Putamen (tissue), 1 donor: ENCODE data around the gene NEXN.

Experiments used
- DNase-seq: peaks from one replicate; pipeline ENCODE4 v3.0.0-alpha.2; 2016; ENCODE audit warnings: low spot score

NEXN gene

DNA sequence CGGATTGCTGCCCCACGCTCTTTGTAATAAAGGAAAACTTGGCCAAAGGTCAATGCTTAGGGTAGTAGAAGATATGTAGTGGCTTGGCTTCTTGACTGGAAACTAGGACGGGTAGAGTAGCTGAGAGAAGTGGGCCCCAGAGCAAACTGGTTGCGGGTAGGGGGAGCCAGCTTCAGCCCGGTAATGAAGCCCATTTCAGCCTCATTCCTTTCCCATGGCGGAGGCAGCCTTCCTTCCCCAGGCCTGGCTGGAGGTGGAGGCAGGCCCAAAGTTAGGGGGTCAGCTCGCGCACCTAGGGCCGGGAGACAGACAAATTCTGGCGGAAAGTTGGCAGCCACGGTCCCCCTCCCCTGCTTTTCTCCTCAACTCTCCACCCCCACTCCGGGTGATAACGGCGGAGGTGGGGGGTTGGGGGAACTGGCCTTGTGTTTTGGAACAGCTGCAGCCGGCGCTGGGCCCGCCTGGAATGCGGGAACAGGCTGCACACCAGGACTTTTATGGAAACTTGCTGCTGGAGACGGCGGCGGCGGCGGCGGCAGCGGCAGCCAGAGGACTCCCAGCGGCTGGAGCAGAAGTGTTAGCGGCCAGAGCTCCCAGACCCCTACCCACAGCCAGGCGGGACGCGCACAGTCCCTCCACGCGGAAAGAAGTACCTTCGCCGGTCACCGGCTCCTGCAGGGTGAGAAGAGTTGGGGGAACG, at the start of gene NEXN:
Gene NEXN (plus strand): TSS at position 544 of the 700 bp plus-strand sequence. CDS start 27,483 bp downstream, outside the sequence.
- DNase-seq: peak; percentile 16

DNA sequence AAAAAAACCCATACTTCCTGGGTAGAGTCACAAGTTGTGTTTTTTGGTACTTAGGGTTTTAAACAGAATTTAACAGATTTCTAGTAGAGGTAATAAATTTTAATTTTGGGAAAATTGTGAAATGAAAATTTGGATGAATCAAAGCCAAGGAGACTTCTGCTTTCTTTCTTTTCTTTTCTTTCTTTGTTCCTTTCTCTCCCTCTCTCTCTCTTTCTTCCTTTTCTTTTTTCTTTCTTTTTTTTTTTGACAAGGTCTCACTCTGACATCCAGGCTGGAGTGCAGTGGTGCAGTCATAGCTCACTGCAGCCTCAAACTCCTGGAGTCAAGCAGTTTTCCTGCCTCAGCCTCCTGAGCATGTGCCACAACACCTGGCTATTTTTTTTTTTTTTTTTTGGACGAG, 46.9 kb upstream of the NEXN start:
- no peak for DNase-seq

DNA sequence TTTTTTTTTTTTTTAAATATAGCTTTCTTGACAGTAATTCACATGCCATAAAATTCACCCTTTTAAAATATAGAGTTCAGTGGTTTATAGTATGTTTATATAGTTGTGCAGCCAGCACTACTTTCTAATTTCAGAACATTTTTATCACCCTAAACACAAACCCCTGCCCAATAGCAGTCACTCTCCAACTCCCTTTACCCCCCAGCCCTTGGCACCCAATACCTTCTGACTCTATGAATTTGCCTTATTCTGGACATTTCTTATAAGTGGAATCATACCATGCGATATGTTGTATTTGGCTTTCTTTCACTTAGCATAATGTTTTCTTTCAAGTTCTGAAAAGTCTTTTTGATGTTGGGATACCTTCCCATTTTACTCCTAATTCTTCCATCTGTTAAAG, 42.5 kb upstream of the NEXN start:
- DNase-seq: no peak

DNA sequence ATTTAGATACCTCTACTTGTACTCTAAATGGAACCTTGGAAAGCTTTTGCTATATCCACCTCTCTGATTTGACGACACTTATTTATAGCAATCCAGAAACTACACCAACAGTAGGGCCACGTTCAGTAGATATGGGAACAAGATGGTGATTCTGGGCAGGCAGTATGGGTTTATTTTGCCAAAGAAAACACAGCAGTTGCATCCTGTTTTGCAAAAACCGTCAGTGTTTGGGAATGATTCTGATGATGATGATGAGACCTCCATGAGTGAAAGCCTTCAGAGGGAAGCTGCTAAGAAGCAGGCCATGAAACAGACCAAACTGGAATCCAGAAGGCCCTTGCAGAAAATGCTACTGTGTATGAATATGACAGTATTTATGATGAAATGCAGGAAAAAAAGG, 41.5 kb upstream of the NEXN start:
- no peak for DNase-seq

DNA sequence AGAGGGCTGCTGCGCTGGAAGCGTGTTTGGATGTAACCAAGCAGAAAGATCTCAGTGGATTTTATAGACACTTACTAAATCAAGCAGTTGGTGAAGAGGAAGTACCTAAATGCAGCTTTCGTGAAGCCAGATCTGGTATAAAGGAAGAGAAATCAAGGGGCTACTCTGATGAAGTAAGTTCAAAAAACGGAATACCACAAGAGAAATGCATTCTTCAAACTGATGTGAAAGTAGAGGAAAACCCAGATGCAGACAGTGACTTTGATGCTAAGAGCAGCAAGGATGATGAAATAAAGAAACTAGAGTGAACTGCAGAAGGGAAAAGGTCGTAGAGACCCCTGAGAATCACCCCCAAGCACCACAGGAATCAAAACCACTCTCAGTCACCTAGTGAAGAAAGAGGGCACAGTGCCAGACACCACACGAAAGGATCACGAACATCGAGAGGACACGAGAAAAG, 40.8 kb upstream of the NEXN start:
- no peak for DNase-seq

DNA sequence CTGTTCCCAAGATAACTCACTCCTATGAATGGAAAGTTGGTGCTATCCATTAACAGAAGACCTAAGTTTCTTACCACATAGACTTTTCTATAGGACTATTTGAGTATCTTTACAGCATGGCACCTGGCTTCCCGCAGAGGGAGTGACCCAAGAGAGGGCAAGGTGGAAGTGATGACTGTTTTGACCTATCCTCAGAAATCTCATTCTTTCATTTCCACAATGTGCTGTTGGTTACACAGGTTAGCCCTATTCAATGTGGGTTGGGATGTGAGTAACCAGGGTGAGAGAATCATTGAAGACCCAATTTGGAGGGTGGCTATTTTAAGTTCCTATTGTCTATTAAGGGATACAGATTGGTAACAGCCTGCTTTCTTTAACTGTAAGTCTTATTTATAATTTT, 38.3 kb upstream of the NEXN start:
- DNase-seq: no peak

DNA sequence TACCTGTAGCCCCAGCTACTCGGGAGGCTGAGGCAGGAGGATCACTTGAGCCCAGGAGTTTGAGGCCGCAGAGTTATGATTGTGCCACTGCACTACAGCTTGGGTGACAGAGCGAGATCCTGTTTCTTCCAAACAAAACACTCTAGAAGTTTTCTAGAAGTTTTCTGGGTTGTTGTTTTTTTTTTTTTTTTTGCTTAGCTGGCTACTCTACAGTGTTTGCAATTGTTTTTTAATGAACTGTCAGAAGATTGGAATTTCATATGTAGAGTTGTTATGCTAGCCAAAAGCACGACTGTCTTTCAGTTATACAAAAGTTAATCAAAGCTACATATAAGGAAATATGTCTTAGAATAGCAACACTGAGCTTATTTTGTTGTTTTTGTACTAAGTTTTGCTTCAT, 30.9 kb upstream of the NEXN start:
- DNase-seq: no peak

DNA sequence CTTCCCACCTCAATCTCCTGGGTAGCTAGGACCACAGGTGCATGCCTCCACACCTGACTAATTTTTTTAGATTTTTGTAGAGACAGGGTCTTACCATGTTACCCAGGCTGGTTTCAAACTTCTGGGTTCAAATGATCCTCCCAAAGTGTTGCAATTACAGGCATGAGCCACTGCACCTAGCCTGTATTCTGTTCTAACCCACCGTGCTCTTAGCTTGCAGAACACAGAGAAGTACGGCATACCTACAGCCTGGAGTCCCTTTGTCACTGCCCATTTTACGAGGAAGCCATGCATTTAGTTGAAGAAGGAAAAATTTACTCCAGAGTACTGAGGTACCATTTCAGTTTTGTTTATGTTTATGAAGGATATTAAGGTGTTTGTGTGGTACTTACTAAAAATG, 29.7 kb upstream of the NEXN start:
- no peak for DNase-seq

DNA sequence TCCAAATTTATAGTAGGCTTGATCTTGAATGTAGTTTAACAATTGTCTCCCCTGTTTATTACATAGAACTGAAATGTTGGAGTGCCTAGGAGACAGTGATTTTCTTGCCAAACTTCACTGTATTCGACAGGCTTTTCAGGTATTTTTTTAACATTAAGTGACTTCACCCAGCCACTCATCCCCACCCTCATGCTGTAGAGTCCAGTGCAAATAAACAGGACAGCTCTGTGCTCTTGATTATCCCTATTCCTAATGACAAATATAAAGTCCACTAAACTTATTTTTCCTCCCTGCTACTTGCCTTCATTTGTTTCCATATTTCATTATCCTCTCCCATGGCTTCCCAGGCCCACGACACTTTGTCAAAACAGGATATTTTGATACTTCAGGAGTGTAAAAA, 29.2 kb upstream of the NEXN start:
- no peak for DNase-seq

DNA sequence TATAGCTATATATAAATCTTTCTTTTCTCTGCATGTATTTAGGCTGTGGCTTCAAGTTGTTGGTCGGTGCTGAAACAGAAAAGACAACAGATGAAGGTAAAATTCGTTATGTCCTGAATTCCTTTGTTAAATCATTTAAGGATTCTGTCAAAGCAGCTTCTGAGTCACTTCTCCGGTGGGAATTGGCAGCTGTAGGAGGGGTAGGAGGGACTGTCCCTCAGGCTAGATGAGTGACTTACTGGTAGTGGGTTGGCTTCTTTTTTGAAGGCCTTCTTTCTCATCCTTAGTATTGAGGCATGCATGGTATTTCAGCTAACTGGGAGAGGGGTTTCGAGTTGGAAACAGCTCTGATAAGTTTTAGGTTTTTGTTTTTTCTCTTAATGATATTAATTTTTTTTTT, 22.1 kb upstream of the NEXN start:
- peak; percentile 7 for DNase-seq

DNA sequence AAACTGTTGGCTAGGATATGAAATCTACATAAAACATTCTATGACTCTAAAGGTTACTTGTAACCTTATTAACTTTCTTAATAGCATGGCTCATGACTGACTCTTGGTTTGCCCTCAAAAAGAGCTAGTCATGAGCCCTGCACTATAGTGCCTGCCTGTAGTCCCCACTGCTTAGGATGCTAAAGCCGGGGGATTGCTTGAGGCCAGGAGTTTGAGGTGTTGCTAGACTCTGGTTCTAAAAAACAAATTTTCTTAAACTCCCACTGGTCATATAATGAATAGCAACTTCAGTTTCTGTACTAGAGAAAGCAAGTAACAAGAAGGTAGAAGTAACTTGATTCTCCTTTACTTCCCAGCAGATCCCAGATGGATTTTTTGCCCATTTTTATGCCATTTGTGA, 15.8 kb upstream of the NEXN start:
- no peak for DNase-seq

DNA sequence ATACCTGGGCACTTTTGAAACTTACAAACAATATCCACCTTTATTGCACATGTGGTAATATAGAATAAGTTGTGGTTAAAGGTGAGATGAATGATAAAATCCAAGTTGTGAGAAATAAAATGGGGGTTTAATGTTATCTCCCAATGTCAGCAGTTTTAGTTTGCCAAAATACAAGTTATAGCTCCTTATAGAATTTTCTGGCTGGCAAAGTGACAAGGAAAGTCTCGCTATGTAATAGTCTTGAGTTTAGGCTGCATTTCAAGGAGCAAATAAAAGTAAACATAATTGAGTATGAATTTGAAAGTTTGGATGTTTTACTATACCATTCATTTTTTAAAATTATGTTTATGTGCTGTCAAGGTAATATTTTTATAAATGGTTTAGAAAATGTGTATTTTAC, 15.0 kb upstream of the NEXN start:
- no peak for DNase-seq

DNA sequence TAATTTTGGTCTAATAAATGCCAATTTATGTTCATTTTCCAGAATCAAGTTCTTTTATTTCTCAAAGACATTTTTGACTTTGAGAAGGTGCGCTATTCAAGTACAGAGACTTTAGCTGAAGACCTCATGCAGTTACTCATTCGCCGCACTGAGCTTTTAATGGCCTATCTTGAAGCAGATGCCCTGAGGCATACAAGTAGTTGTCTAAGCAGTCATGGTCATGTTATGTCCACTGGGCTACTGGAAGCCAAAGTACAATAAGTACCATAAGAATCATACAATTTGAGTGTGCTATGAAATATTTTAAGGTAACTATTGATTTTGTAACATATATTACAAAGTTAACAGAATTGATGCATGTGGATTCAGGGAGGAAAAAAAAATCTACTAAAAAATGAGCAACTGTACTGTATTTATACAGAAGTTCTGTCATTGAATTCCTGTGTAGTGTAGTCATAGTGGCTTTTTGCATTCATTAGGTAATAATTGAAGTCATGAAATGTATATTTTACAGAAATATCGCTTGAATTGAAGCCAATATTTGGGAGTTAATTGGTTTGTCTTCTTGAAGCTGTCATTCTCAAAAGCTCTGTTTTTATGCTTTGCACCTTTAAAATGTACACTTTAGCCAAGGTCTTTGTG, 13.5 kb upstream of the NEXN start:
- no peak for DNase-seq

DNA sequence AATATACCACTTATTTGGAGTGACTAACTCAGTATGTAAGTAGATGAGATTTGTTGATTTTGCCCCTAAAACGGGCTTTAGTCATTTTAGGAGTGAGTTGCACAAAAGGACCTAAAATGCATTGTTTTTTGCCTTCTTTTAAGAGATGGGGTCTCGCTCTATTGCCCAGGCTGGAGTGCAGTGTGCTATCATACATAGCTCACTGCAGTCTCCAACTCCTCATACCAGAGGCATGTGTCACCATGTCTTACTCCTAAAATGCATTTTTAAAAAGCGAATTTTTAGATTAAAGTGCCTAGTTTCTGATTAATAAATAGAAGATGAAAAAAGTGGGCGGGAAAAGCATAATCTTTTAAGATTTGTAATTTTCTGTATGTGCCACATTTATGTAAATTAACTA, 11.5 kb upstream of the NEXN start:
- no peak for DNase-seq

DNA sequence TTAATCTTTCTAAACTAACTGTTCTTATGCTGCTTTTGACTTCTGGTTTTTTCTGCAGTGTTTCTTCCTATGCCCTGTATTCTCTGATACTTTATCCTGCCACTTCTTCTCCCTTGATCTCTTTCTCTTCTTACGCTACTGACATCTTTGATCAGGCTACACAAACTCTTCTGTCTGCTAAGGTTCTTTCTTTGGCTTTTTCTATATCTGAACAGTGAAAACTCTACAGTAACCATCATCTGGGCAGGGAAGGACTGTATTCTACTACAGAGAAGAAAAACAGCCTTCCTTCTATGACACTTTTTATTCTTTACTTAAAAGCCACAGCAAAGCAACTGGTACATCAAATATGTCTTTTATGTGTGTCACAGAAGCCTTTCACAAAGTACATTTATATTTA, 7.4 kb upstream of the NEXN start:
- DNase-seq: no peak

DNA sequence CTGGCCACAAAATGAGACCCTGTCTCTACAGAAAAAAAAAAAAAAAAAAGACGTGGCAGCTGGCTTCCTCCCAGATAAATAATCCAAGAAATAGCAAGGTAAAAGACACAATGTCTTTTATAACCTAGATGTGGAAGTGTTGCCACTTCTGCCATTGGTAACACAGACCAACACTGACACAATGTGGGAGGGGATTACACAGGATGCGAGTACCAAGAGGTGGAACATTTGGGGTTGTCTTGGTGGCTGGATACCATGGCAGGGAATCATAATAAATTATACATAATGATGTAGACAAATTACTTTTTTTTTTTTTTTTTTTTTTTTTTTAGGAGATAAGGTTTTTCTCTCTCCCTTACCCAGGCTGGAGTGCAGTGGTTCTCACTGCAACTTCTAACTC, 6.0 kb upstream of the NEXN start:
- no peak for DNase-seq

DNA sequence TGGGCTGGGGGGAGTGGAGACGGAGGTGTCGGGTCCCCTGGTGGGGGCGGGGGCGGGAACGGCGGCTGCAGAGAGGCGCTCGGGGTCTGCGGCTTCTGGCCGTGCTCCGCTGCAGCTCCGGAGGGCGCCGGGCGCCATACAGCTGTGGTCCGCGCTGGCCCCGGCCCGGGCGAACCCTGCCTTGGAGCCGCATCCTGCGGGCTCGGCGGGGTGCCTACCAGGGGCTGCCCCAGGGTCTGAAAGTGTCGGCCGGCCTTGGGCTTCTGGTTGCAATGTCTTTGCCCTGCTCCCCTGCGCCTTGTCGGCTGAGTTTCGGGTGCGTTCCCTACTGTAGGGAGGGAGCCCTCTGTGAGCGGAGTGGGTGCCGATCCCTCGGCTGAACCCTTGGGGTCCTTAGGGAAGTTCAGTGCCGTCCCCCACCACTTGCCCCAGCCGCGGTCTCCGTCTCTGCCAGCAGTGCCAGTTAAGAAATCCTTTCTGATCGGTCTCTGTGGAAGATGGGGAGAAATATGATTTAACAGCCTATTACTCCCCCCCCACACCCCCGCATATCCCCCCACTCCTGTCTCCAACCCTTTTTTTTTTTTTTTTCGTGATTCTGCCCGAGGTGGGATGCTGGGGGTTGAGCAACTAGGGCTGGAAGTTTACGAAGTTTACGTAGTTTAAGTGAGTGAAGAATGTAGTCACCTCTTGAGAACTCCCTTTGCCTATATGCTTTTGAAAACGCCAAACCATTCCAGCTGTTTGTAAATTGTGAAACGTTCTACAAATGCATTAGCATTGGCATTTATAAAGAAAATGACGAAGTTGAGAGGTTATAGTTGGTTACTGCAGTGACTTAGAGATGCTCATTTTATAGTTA, 588 bp downstream of the NEXN start:
- peak; percentile 20 for DNase-seq

DNA sequence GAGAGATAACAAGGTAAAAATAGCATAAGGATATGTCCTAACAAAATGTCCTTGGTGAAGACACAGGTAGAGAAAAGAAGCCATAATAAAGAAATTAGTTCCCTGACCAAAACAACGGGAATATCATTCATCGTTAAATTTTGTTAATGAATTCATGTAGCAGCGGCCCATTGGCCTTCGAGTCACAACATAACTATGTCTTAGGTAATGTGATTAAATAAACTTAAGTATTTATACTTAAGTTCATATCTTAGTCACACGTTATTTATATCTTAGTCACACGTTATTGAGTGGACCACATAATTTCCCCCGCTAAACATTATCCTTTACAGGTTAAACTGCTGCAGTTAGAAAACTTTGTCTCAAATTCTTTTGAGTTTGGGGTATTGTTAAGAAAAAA, 1.2 kb downstream of the NEXN start:
- DNase-seq: no peak

DNA sequence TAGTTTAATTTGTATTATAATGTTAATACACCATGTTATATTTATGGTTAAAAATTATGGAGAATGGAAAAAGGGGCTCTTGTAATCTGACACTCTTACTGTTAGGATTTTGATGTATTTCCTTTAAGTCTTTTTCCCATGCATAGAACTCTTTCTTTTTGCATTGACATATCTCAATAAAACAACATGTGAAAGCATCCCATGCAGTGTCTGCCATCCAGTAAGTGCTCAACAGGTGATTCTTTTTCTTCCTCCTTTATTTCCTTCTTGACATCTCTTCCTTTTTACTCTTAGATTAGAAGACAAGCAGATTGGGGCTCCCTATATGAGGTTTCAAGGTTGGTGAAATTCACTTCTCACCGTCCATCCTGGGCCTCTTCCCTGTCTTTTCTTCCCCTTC, 2.8 kb downstream of the NEXN start:
- DNase-seq: no peak

DNA sequence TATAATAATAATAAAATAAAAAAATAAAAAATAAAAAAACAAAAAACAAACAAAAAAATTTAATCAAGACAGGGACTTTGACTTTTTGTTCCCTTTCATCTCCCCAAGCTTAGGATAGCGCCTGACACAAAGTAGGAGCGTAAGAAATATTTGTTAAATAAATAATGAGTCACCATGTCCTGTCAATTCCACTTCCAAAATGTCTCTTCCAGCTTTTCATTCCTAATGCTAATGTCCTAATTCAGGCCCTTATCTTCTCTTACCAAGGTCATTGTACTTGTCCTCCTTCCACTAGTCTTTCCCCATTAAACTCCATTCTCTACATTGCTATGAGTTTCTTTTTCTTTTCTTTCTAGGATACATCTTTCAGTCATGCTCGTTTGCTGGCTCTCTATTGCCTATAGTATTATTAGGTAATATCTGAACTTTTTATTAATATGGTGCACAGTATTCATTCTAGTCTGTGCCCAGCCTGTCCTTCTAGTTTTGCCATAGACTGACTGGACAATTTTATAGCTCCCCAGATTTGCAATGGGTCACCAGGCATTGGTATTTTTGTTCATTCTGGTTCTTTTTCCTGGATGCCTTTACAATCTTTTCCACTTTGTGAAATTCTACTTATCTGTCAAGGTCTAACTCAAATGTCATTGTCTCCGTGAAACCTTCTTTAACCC, 11.4 kb downstream of the NEXN start:
- DNase-seq: no peak

DNA sequence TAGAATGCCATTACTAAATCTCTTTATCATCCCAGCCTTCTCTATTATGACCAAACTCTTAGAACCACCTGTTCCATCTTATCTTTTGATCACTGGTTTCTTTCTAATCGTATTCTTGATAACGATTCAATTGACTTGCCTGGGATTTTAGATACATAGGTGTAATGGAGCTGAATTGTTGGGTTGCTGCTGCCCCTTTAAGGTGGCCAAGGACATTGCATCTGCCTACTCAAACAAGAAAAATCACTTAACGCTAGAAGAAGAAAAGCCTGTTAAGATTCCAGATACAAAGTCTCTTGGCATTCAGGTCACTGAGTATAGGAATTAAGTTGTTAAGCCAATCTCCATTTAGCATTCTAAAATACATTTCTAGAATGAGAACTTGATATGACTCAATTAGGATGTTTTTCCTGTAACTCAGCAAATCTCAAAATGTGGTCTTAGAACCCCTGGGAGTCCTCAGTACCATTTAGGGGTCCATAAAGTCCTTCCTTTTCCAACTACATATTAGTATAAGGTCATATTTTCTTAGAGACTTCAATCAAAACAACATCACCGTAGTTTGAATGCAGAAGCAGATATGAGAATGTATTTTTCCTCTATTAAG, 12.4 kb downstream of the NEXN start:
- DNase-seq: peak; percentile 41

DNA sequence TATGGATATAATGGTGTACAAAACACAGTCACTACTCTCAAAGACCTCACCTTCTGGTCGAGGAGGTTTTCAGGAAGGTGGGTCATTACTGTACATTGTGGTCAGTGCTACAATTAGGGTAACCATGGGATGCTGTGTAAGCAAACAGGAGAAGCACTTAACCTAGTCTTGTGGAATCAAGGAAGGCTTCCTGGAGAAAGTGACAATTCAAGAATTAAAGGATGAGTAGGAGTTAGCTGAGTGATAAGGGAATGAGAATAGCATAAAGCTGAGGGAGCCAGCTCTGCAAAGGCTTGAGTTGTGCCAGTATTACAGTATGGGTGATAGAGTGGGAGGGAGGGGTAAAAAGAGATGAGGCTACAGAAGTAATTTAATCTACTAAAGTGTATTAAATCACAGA, 17.2 kb downstream of the NEXN start:
- no peak for DNase-seq
